ENCODE results near the gene DIS3L2.

DNA sequence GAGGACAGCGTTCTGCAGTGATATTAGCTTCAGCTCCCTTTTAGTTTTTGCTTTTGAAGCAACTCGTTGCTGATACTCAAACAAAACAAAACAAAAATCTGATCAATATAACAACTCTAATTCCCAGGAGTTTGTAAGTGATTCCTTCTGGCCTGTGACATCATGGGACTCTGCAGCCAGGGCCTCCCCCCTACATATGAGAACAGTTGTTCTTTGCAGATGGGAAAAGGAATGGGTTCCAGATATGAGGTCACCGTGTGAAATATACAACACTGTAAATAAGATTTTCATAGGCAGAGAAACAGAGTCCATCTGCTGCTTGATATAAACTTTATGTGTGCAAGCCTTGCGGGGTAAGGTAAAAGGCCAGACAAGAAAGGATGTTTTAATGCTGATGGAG, 56.7 kb downstream of the DIS3L2 start:
- TF ChIP-seq, protein P1, sequence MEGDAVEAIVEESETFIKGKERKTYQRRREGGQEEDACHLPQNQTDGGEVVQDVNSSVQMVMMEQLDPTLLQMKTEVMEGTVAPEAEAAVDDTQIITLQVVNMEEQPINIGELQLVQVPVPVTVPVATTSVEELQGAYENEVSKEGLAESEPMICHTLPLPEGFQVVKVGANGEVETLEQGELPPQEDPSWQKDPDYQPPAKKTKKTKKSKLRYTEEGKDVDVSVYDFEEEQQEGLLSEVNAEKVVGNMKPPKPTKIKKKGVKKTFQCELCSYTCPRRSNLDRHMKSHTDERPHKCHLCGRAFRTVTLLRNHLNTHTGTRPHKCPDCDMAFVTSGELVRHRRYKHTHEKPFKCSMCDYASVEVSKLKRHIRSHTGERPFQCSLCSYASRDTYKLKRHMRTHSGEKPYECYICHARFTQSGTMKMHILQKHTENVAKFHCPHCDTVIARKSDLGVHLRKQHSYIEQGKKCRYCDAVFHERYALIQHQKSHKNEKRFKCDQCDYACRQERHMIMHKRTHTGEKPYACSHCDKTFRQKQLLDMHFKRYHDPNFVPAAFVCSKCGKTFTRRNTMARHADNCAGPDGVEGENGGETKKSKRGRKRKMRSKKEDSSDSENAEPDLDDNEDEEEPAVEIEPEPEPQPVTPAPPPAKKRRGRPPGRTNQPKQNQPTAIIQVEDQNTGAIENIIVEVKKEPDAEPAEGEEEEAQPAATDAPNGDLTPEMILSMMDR (IDR thresholded peaks at IDR 0.05): no peak
- TF ChIP-seq POLR2A (IDR thresholded peaks at IDR 0.05): no peak
